ENCODE results near the gene SV2B. TPM values are rescaled to one million over a fixed set of nuclear protein-coding genes. Genes with fewer than 3 reads are reported as not detected.
A peak's percentile ranks its signal among the peaks of the same experiment; 100 is the strongest.

SV2B gene
- total RNA-seq, 1 experiment from 2014 or later = not detected

DNA sequence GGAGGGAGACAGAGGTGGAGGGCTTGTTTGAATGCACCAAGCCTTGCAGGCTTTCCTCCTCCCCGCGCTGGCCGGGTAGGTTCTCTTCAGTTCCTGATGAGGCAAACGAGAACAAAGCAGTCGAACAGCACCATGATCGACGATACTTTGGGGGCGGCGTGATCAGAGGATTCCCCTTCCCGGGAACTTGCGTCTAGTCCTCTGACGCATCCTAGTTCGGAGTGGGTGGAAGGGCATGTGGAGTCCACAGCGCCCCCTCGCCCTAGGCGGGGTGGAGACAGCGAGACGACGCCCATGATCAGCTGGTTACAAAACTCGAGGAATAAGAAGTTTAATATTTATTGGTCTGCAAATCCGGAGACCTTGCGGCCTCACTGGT is 452 bp upstream of the SV2B start:
- H3K9me3 ChIP-seq (ENCODE audit: low read length) = no peaks in the 10 kb centered on the region
- peak overlapping the region; percentile 52; the same call in 1 of the 2 replicates for H2AFZ ChIP-seq (ENCODE audit: low read length)

DNA sequence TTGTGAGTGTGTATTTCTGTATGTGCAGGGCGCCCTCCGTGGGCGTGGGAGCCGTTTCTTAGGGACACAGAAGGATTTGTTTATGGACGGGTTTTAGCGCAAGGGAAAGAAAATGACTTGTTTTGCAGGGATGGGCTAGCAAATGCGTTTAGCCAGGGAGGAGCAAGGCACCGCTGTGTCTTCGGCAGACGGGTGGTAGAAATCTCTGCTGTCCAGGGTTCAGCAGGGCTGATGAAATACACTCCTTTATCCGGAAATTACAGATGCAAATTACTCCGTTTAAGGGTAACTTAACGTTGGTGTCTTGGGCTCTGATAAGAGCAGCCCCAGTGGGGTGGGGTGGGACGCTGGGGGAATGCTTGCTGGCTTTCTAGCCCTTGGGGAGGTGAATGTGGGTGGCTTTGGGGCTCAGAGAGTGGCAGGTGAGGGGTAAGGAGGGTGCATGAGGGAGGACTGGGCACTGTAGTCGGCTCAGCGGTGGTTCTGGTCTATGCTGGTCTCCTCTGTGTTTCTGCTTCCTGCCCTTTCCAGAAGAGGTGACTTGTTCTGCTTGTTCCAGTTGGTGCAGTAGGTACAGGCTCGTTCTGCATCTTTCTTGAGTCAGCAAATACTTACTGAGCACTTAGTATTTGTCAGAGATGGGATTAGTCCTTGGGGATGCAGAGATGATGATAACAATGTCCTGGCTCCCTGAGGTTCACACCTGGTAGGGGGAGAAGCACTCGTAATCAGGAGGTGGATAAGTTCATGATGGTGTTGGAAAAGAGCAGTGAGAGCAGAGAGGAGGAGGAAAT is 954 bp downstream of the SV2B start:
- no peak for TF ChIP-seq EZH2phosphoT487 (IDR thresholded peaks at IDR 0.05; ENCODE audit: borderline replicate concordance, low read length)
- no peak for TF ChIP-seq CTCF (conservative IDR thresholded peaks at IDR 0.05; ENCODE audit: low read depth, low read length)
- no peak for TF ChIP-seq EZH2 (IDR thresholded peaks at IDR 0.05; ENCODE audit: low read length, unreplicated experiment)
- no peaks in the 10 kb centered on the region for H3F3A ChIP-seq (ENCODE audit: low read length, unreplicated experiment)
- no TSS peak for BruUV-seq (replicated peaks)
- H3K4me3 ChIP-seq (ENCODE audit: low read length) = peak overlapping the region; percentile 64
- no peaks in the 10 kb centered on the region for H4K20me1 ChIP-seq (ENCODE audit: low read length)
- no peak overlapping the region for H3K9ac ChIP-seq (ENCODE audit: low read length)
- no peaks in the 10 kb centered on the region for H3K9me3 ChIP-seq (ENCODE audit: low read length)
- ChIA-PET CTCF (no interaction called here), POLR2A (ENCODE audit: unreplicated experiment) (no interaction called here)
- DNase-seq (no peak), ATAC-seq (no peak)
- H2AFZ ChIP-seq (ENCODE audit: low read length) = peak overlapping the region; percentile 52
- 0 out of 2 replicates have a peak, but pooled peaks cover 5% of the 10 kb centered on the region for H3K4me1 ChIP-seq (ENCODE audit: insufficient read depth, low read length)
- H3K36me3 ChIP-seq (ENCODE audit: low read depth, low read length) = no peaks in the 10 kb centered on the region
- H3K27me3 ChIP-seq (ENCODE audit: low read length) = peaks cover 81% of the 10 kb centered on the region
- H3K79me2 ChIP-seq (ENCODE audit: low read length) = no peaks in the 10 kb centered on the region
- H3K4me2 ChIP-seq (ENCODE audit: low read length) = peak overlapping the region; percentile 79
- intact Hi-C loops (cut with micrococcal nuclease) = no loop called here
- no peak overlapping the region for H3K27ac ChIP-seq (ENCODE audit: low read length)
- H3K9me2 ChIP-seq (replicated peaks; ENCODE audit: low read length) = no peaks in the 10 kb centered on the region

More for the DNA sequence above, 452 bp upstream of the SV2B start:
- Histone ChIP-seq H3K9me2 (replicated peaks; ENCODE audit: low read length) (no peaks in the 10 kb centered on the region), H3K4me1 (ENCODE audit: insufficient read depth, low read length) (0 out of 2 replicates have a peak, but pooled peaks cover 5% of the 10 kb centered on the region), H3K79me2 (ENCODE audit: low read length) (no peaks in the 10 kb centered on the region), H3K36me3 (ENCODE audit: low read depth, low read length) (no peaks in the 10 kb centered on the region), H3K4me3 (ENCODE audit: low read length) (peak overlapping the region; percentile 64; the same call in 1 of the 2 replicates), H3K9ac (ENCODE audit: low read length) (no peak overlapping the region), H3F3A (ENCODE audit: low read length, unreplicated experiment) (no peaks in the 10 kb centered on the region), H3K27me3 (ENCODE audit: low read length) (peaks cover 81% of the 10 kb centered on the region), H3K27ac (ENCODE audit: low read length) (no peak overlapping the region), H3K4me2 (ENCODE audit: low read length) (peak overlapping the region; percentile 79), H4K20me1 (ENCODE audit: low read length) (no peaks in the 10 kb centered on the region)
- TF ChIP-seq CTCF (conservative IDR thresholded peaks at IDR 0.05; ENCODE audit: low read depth, low read length) (peak; percentile 39), EZH2 (IDR thresholded peaks at IDR 0.05; ENCODE audit: low read length, unreplicated experiment) (no peak)
- no TSS peak for BruUV-seq (replicated peaks)
- peak; percentile 28 for DNase-seq
- ChIA-PET POLR2A (ENCODE audit: unreplicated experiment) (no interaction called here), CTCF (no interaction called here)
- intact Hi-C loops (cut with micrococcal nuclease) = no loop called here
- ATAC-seq = peak; percentile 40

- no peaks in the 10 kb centered on the region for H4K20me1 ChIP-seq (ENCODE audit: low read length)
- ATAC-seq (no peak), DNase-seq (no peak)
- 0 out of 2 replicates have a peak, but pooled peaks cover 5% of the 10 kb centered on the region for H3K4me1 ChIP-seq (ENCODE audit: insufficient read depth, low read length)
- H3K9ac ChIP-seq (ENCODE audit: low read length) = no peak overlapping the region
- H3K27me3 ChIP-seq (ENCODE audit: low read length) = peaks cover 78% of the 10 kb centered on the region
- POLR2A ChIA-PET (ENCODE audit: unreplicated experiment) = no interaction called here
- H3K79me2 ChIP-seq (ENCODE audit: low read length) = no peaks in the 10 kb centered on the region
- BruUV-seq (replicated peaks) = no TSS peak
- no peak overlapping the region for H2AFZ ChIP-seq (ENCODE audit: low read length)
- intact Hi-C loops (cut with micrococcal nuclease) = no loop called here
- H3K27ac ChIP-seq (ENCODE audit: low read length) = no peak overlapping the region
- no peak overlapping the region for H3K4me2 ChIP-seq (ENCODE audit: low read length)
- CTCF ChIA-PET = no interaction called here
- H3K4me3 ChIP-seq (ENCODE audit: low read length) = no peak overlapping the region
- H3K36me3 ChIP-seq (ENCODE audit: low read depth, low read length) = no peaks in the 10 kb centered on the region
- no peaks in the 10 kb centered on the region for H3K9me2 ChIP-seq (replicated peaks; ENCODE audit: low read length)
- H3K9me3 ChIP-seq (ENCODE audit: low read length) = no peaks in the 10 kb centered on the region
- H3F3A ChIP-seq (ENCODE audit: low read length, unreplicated experiment) = no peaks in the 10 kb centered on the region
- TF ChIP-seq EZH2phosphoT487 (IDR thresholded peaks at IDR 0.05; ENCODE audit: borderline replicate concordance, low read length) (no peak), CTCF (conservative IDR thresholded peaks at IDR 0.05; ENCODE audit: low read depth, low read length) (no peak), EZH2 (IDR thresholded peaks at IDR 0.05; ENCODE audit: low read length, unreplicated experiment) (no peak)
Observed at GRCh38 chr15:91101608-91101920, 1.5 kb downstream of the SV2B start.
